HG03066 (cell line): ENCODE results near the gene SLC25A39.
A peak's percentile ranks its signal among the peaks of the same experiment; 100 is the strongest.

ENCODE experiments used
- ATAC-seq: cut with Tn5 transposase; IDR thresholded peaks from one replicate; pipeline ENCODE4 v1.9.1; 2021; ENCODE audit warnings: low read depth; ENCODE audit not compliant: unreplicated experiment

Gene SLC25A39

GRCh38 chr17:44280392-44280937 lies 44.2 kb downstream of the SLC25A39 start:
- ATAC-seq, result no peak

GRCh38 chr17:44279666-44280391 lies 44.8 kb downstream of the SLC25A39 start:
- peak; percentile 92 for ATAC-seq

GRCh38 chr17:44279346-44279665 lies 45.3 kb downstream of the SLC25A39 start:
- ATAC-seq, result no peak

- ATAC-seq, result no peak
Observed at GRCh38 chr17:44277976-44278375, 46.6 kb downstream of the SLC25A39 start.

GRCh38 chr17:44273607-44274006 lies 51.0 kb downstream of the SLC25A39 start:
- ATAC-seq, result no peak

GRCh38 chr17:44272954-44273353 lies 51.7 kb downstream of the SLC25A39 start:
- ATAC-seq, result no peak

GRCh38 chr17:44272321-44272951 lies 52.2 kb downstream of the SLC25A39 start:
- ATAC-seq, result no peak
